ENCODE results near the gene FBRS. TPM values are rescaled to one million over a fixed set of nuclear protein-coding genes. Genes with fewer than 3 reads are reported as not detected.

FBRS gene
- total and polyA plus RNA-seq, 2 of the 13 experiments (the other 11 are each of a cell fraction or from before 2014, with no cell fraction given), result 13.7 to 16.2 TPM

- TF ChIP-seq ZNF891 (CRISPR knock-in tag; IDR thresholded peaks at IDR 0.05), result 0 out of 2 replicates have a peak, but pooled peaks have one; percentile 33
- TF ChIP-seq ZNF639 (CRISPR knock-in tag; conservative IDR thresholded peaks at IDR 0.05), result 0 out of 2 replicates have a peak, but pooled peaks have one; percentile 3
- TF ChIP-seq ZBTB1 (CRISPR knock-in tag; IDR thresholded peaks at IDR 0.05; ENCODE audit: borderline replicate concordance), result no peak
- no peak for TF ChIP-seq JUND (CRISPR knock-in tag; IDR thresholded peaks at IDR 0.05)
- TF ChIP-seq ZNF414 (CRISPR knock-in tag; IDR thresholded peaks at IDR 0.05), result no peak
- no peak for TF ChIP-seq PITX1 (CRISPR knock-in tag; IDR thresholded peaks at IDR 0.05)
- 0 out of 2 replicates have a peak, but pooled peaks have one; percentile 8 for TF ChIP-seq NAIF1 (CRISPR knock-in tag; IDR thresholded peaks at IDR 0.05; ENCODE audit: borderline replicate concordance)
- no peak for TF ChIP-seq GATAD2A (CRISPR knock-in tag; IDR thresholded peaks at IDR 0.05)
- no peak for TF ChIP-seq FIP1L1 (IDR thresholded peaks at IDR 0.05; ENCODE audit: borderline replicate concordance, insufficient read depth, low read depth, low read length)
- TF ChIP-seq ZNF496 (CRISPR knock-in tag; IDR thresholded peaks at IDR 0.05; ENCODE audit: insufficient replicate concordance), result no peak
- 0 out of 2 replicates have a peak, but pooled peaks have one; percentile 2 for TF ChIP-seq MTF2 (CRISPR knock-in tag; IDR thresholded peaks at IDR 0.05; ENCODE audit: borderline replicate concordance)
- TF ChIP-seq ZC3H13 (CRISPR knock-in tag; IDR thresholded peaks at IDR 0.05), result 0 out of 2 replicates have a peak, but pooled peaks have one; percentile 14
- peak; percentile 61; the same call in 1 of the 2 replicates for TF ChIP-seq HES4 (CRISPR knock-in tag; IDR thresholded peaks at IDR 0.05; ENCODE audit: borderline replicate concordance)
- 0 out of 2 replicates have a peak, but pooled peaks have one; percentile 6 for TF ChIP-seq SRY (CRISPR knock-in tag; IDR thresholded peaks at IDR 0.05)
- TF ChIP-seq KAT7 (CRISPR knock-in tag; IDR thresholded peaks at IDR 0.05; ENCODE audit: borderline replicate concordance), result peak; percentile 63; the same call in 1 of the 2 replicates
- TF ChIP-seq SP5 (CRISPR knock-in tag; IDR thresholded peaks at IDR 0.05; ENCODE audit: borderline replicate concordance, low read depth), result 0 out of 2 replicates have a peak, but pooled peaks have one; percentile 30
- peak; percentile 36; the same call in 1 of the 2 replicates for TF ChIP-seq ZNF691 (CRISPR knock-in tag; IDR thresholded peaks at IDR 0.05; ENCODE audit: borderline replicate concordance, low read depth)
- TF ChIP-seq ASH2L (IDR thresholded peaks at IDR 0.05; ENCODE audit: insufficient read length, low read depth, low read length), result peak; percentile 70
- peak; percentile 74; the same call in 1 of the 2 replicates for TF ChIP-seq TFDP1 (CRISPR knock-in tag; IDR thresholded peaks at IDR 0.05; ENCODE audit: borderline replicate concordance)
- peak; percentile 74 for TF ChIP-seq U2AF1 (optimal IDR thresholded peaks at IDR 0.05; ENCODE audit: low read depth, low read length)
- 0 out of 2 replicates have a peak, but pooled peaks have one; percentile 45 for TF ChIP-seq KMT2B (CRISPR knock-in tag; IDR thresholded peaks at IDR 0.05)
- TF ChIP-seq ADNP (CRISPR knock-in tag; IDR thresholded peaks at IDR 0.05), result 0 out of 2 replicates have a peak, but pooled peaks have one; percentile 19
- no peak for TF ChIP-seq ZNF615 (CRISPR knock-in tag; IDR thresholded peaks at IDR 0.05; ENCODE audit: borderline replicate concordance)
- TF ChIP-seq THAP7 (CRISPR knock-in tag; IDR thresholded peaks at IDR 0.05), result peak; percentile 18; the same call in 1 of the 2 replicates
These were observed 6.9 kb upstream of the FBRS start (continued) for GRCh38 chr16:30651124-30652004.
